GM12878 (cell line): Measurements from ENCODE around the gene PTPRD. TPM values are rescaled to one million over a fixed set of nuclear protein-coding genes. Genes with fewer than 3 reads are reported as not detected.

ENCODE experiments used
- ATAC-seq: fragments of 200-7000 bp; cut with Tn5 transposase; 3 replicates; pipeline ENCODE4 v1.9.1; 2020; ENCODE audit warnings: mild to moderate bottlenecking, moderate library complexity
- BruUV-seq: library from RNA; stranded (reverse); fragments of 400-500 nt; replicated peaks from 2 replicates; lab custom pipeline; 2021; lab: Mats Ljungman, UMichigan
- CTCF ChIA-PET: fragments of 300-600 bp; sonication (Branson Sonifier 250); formaldehyde crosslinking; extraction: SDS; loops from one replicate; lab custom pipeline; 2021; ENCODE audit warnings: inconsistent platforms; lab: Yijun Ruan, JAX
- POLR2A ChIA-PET: fragments of 350-600 bp; formaldehyde crosslinking; extraction: SDS; loops from one replicate; lab custom pipeline; 2021; ENCODE audit warnings: inconsistent platforms; lab: Charles Lee
- RAD21 ChIA-PET: fragments of 300-600 bp; sonication (Branson Sonifier 250); formaldehyde crosslinking; loops from one replicate; lab custom pipeline; 2023; ENCODE audit warnings: antibody characterized with exemption; ENCODE audit not compliant: unreplicated experiment; lab: Charles Lee
- SMC1A ChIA-PET: fragments of 300-600 bp; sonication (Branson Sonifier 250); formaldehyde crosslinking; loops from one replicate; lab custom pipeline; 2023; ENCODE audit not compliant: unreplicated experiment, uncharacterized antibody; lab: Charles Lee
- DNase-seq: peaks from one replicate; pipeline ENCODE4 v3.0.0-alpha.2; 2011; ENCODE audit warnings: low read depth, low spot score
- FAIRE-seq: peaks from 3 replicates; lab custom pipeline; 2011; peaks lifted over from hg19 to GRCh38; lab: Jason Lieb, UNC
- H2AFZ ChIP-seq: 2 replicates; pipeline ENCODE4 v1.6.0; 2011; ENCODE audit warnings: low read depth, low read length, control low read depth; ENCODE audit not compliant: control insufficient read depth
- H3K27ac ChIP-seq: 2 replicates; pipeline ENCODE4 v1.5.1; 2011; ENCODE audit warnings: control low read depth; ENCODE audit not compliant: control insufficient read depth, insufficient read depth
- H3K27me3 ChIP-seq, 2 experiments: replicated peaks in 1 of 2; 2 replicates each; pipeline versions ENCODE4 v1.6.0 to v1.6.1; 2011; ENCODE audit warnings: low read length in 1 of 2; ENCODE audit not compliant: control insufficient read depth in 2 of 2, insufficient read depth in 2 of 2
- H3K36me3 ChIP-seq, 2 experiments: 2 replicates each; pipeline ENCODE4 v1.5.1; 2011; ENCODE audit warnings: low read length in 1 of 2; ENCODE audit not compliant: control insufficient read depth in 2 of 2, insufficient read depth in 2 of 2
- H3K4me1 ChIP-seq: 2 replicates; pipeline ENCODE4 v1.6.1; 2011; ENCODE audit warnings: mild to moderate bottlenecking, low read length, moderate library complexity, mixed read lengths; ENCODE audit not compliant: control insufficient read depth, insufficient read depth
- H3K4me2 ChIP-seq: 2 replicates; pipeline ENCODE4 v1.6.0; 2011; ENCODE audit warnings: control low read depth; ENCODE audit not compliant: control insufficient read depth, insufficient read depth
- H3K4me3 ChIP-seq: fragments of 200-600 bp; sonication (generic); 2 replicates; pipeline ENCODE4 v1.5.1; 2016
- H3K79me2 ChIP-seq: 2 replicates; pipeline ENCODE4 v1.6.0; 2011; ENCODE audit warnings: low read length; ENCODE audit not compliant: control insufficient read depth, insufficient read depth
- H3K9ac ChIP-seq: 2 replicates; pipeline ENCODE4 v1.8.0; 2011; ENCODE audit warnings: low read length, control low read depth, mixed read lengths; ENCODE audit not compliant: control insufficient read depth, insufficient read depth
- H3K9me3 ChIP-seq: replicated peaks from 3 replicates; pipeline ENCODE4 v1.5.1; 2011; ENCODE audit warnings: mild to moderate bottlenecking, low read length; ENCODE audit not compliant: control insufficient read depth, insufficient read depth
- H4K20me1 ChIP-seq: 2 replicates; pipeline ENCODE4 v1.6.0; 2011; ENCODE audit not compliant: control insufficient read depth, insufficient read depth
- HSF1 ChIP-seq: fragments of 150-350 bp; IDR thresholded peaks from 2 replicates; pipeline ENCODE4 v1.6.1; 2014; ENCODE audit warnings: mild to moderate bottlenecking, low read depth, low read length
- KAT2A ChIP-seq: conservative IDR thresholded peaks from 2 replicates; pipeline ENCODE4 v1.6.1; 2011; ENCODE audit warnings: low read depth, low read length; ENCODE audit not compliant: control insufficient read depth
- RAD21 ChIP-seq: IDR thresholded peaks from 2 replicates; pipeline ENCODE4 v1.6.1; 2011; ENCODE audit warnings: mild to moderate bottlenecking, low read depth, low read length, moderate library complexity; ENCODE audit not compliant: insufficient read depth
- SP1 ChIP-seq: IDR thresholded peaks from one replicate; pipeline ENCODE4 v1.6.1; 2011; ENCODE audit warnings: low read depth, low read length
- SREBF1 ChIP-seq: IDR thresholded peaks from 2 replicates; pipeline ENCODE4 v1.6.1; 2012; ENCODE audit warnings: mild to moderate bottlenecking, low read length
- ZBTB40 ChIP-seq: fragments of 450-650 bp; IDR thresholded peaks from 2 replicates; pipeline ENCODE4 v1.6.1; 2016; ENCODE audit warnings: mild to moderate bottlenecking, moderate library complexity, borderline replicate concordance
- WGBS: methylation state at CpG from one replicate; pipeline ENCODE4 v1.1.6; 2016; ENCODE audit warnings: low lambda C conversion rate; ENCODE audit not compliant: insufficient replicate concordance, insufficient coverage; ENCODE audit errors: missing lambda C conversion rate; 5-methylcytosine and 5-hydroxymethylcytosine counted together
- in situ Hi-C: fragments of 300-500 bp; cut with MboI; formaldehyde crosslinking; loops from 9 replicates; pipeline ENCODE4 v1.14.3; 2018; ENCODE audit warnings: mixed read lengths
- intact Hi-C: fragments of 100-400 bp; cut with micrococcal nuclease; formaldehyde crosslinking; loops from one replicate; pipeline ENCODE4 v1.14.2; 2022; ENCODE audit not compliant: unreplicated experiment
- polyA plus RNA-seq, 11 experiments: library from polyadenylated mRNA; depleted of rRNA in 4 of 11; unstranded in 6 of 11; stranded (reverse) in 5 of 11; fragments of >200 nt; fragmentation: Nextera tagmentation in 4 of 11; fragmentation: Illumina TruSeq in 1 of 11; extraction: Ambion mirVana in 4 of 11; extraction: Trizol in 1 of 11; gene quantifications; 1 replicate in 1 of 11; 2 replicates in 10 of 11; pipeline versions ENCODE4 v1.2.1 to v1.2.3, GENCODE V29; 2011 to 2016; ENCODE audit warnings: inconsistent platforms in 2 of 11, missing spikeins in 2 of 11, low read depth in 1 of 11
- total RNA-seq, 4 experiments: library from RNA; depleted of rRNA in 3 of 4; stranded (reverse); fragments of >200 nt in 3 of 4; fragmentation: Illumina TruSeq in 1 of 4; extraction: Trizol in 1 of 4; gene quantifications; 2 replicates each; pipeline versions ENCODE4 v1.2.1 to v1.2.3, GENCODE V29; 2013 to 2021

PTPRD gene
- total and polyA plus RNA-seq, 10 of the 15 experiments (the other 5 are each of a cell fraction or from before 2014, with no cell fraction given) = under 0.01 to 0.05 (median 0.01) TPM; not detected in 7

GRCh38 chr9:8309258-8309657 lies 2303.5 kb downstream of the PTPRD start:
- no peaks in the 10 kb centered on the region for H3K36me3 ChIP-seq
- no peaks in the 10 kb centered on the region for H3K4me1 ChIP-seq
- no peak overlapping the region for H3K4me2 ChIP-seq
- in situ Hi-C loops = no loop called here
- H3K27me3 ChIP-seq = no peaks in the 10 kb centered on the region
- SMC1A ChIA-PET = interaction anchor here (0.6 kb wide), 1 partner anchor 222 kb away, joined by 3 read pairs; no protein-coding TSS in a partner anchor
- intact Hi-C loops = no loop called here
- ATAC-seq = no peak
- FAIRE-seq = no peak
- H4K20me1 ChIP-seq = no peaks in the 10 kb centered on the region
- BruUV-seq = no TSS peak
- POLR2A ChIA-PET = no interaction called here
- no peaks in the 10 kb centered on the region for H3K79me2 ChIP-seq
- no peak for TF ChIP-seq ZBTB40
- no peak overlapping the region for H3K9ac ChIP-seq
- H3K4me3 ChIP-seq = no peak overlapping the region
- H3K27ac ChIP-seq = no peak overlapping the region
- CTCF ChIA-PET = no interaction called here
- RAD21 ChIA-PET = no interaction called here
- DNase-seq = no peak
- H2AFZ ChIP-seq = no peak overlapping the region
- H3K9me3 ChIP-seq = no peaks in the 10 kb centered on the region

GRCh38 chr9:8304720-8305119 lies 2308.1 kb downstream of the PTPRD start:
- no peaks in the 10 kb centered on the region for H3K4me1 ChIP-seq
- in situ Hi-C loops (no loop called here), intact Hi-C loops (no loop called here)
- TF ChIP-seq RAD21 (no peak), KAT2A (no peak), SP1 (no peak), SREBF1 (no peak), HSF1 (no peak)
- H3K27ac ChIP-seq = no peak overlapping the region
- ChIA-PET RAD21 (no interaction called here), POLR2A (no interaction called here), SMC1A (no interaction called here), CTCF (no interaction called here)
- no peaks in the 10 kb centered on the region for H4K20me1 ChIP-seq
- H3K9ac ChIP-seq = no peak overlapping the region
- 0% methylated on average over 2 of the region's 2 CpGs for WGBS
- FAIRE-seq (no peak), ATAC-seq (no peak), DNase-seq (no peak)
- no peaks in the 10 kb centered on the region for H3K9me3 ChIP-seq
- H3K36me3 ChIP-seq = no peaks in the 10 kb centered on the region
- H2AFZ ChIP-seq = no peak overlapping the region
- no TSS peak for BruUV-seq
- no peaks in the 10 kb centered on the region for H3K27me3 ChIP-seq
- H3K79me2 ChIP-seq = no peaks in the 10 kb centered on the region
- H3K4me2 ChIP-seq = no peak overlapping the region
- H3K4me3 ChIP-seq = no peak overlapping the region
